Central memory CD4-positive, alpha-beta T cell (primary cell): ENCODE measurements around the gene MBOAT1.
A peak's percentile ranks its signal among the peaks of the same experiment; 100 is the strongest.

ENCODE experiments used
- DNase-seq: peaks from one replicate; pipeline ENCODE4 v3.0.0; 2022

MBOAT1 gene

GRCh38 chr6:20129290-20130088 lies 82.8 kb downstream of the MBOAT1 start:
- no peak for DNase-seq

DNA sequence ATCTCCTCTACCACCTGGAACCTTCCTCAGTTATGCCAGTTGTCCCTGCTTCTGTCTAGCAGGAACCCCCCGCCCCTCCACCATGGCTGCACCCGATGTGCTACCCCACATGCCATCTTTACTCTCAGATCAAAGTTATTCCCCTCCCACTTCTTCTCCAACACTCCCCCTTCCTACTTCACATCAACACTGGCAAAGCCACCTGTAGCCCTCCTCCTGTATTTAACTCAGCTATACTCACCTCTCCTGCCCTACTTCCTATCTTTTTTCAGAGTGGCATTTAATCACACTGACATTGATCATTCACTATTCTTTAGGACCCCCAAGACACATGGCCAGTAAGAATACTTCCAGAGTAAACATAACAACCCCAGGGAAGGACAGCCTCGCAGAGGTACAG lies 84.3 kb downstream of the MBOAT1 start:
- no peak for DNase-seq

DNA sequence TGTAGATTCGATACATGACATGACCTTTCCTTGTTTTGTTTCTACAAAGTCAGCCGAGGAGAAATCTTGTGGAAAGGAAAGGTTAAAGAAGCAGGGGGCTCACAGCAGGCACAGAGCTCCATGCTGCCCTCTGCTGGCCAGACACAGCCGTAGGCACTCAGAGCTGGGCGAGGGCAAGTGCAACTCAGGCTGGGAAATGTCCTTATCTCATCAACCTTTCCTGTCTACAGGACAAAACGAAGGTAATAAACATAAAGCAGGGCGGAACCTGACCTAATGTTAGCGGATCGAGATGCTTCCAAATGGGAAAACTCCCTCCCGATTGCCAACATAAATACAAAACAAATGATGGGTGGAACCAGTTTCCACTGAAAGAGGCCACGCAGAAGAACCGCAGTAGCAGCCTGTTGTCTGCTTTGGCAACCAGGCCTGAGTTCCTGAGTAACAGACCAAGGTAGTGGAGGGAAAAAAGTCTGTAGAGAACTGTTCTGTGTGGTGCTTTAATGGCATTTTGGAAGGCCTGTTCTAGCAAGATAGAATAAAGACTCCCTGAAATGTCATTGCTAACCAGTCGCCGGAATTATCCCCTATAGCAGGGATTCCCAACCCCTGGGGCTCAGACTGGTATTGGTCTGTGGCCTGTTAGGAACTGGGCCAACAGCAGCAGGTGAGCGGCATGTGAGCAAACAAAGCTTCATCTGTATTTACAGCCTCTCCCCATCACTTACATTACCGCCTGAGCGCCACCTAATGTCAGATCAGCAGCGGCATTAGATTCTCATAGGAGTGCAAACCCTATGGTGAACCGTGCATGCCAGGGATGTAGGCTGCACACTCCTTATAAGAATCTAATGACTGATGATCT lies 85.2 kb downstream of the MBOAT1 start:
- peak; percentile 24 for DNase-seq

- no peak for DNase-seq
Measured at GRCh38 chr6:20126102-20126752, 86.0 kb downstream of the MBOAT1 start.

GRCh38 chr6:20124545-20124944 lies 87.7 kb downstream of the MBOAT1 start:
- no peak for DNase-seq

- DNase-seq: no peak
Measured at GRCh38 chr6:20119485-20119884, 92.8 kb downstream of the MBOAT1 start.

GRCh38 chr6:20118892-20119291 lies 93.4 kb downstream of the MBOAT1 start:
- DNase-seq: no peak

GRCh38 chr6:20117474-20117873 lies 94.8 kb downstream of the MBOAT1 start:
- DNase-seq: no peak

DNA sequence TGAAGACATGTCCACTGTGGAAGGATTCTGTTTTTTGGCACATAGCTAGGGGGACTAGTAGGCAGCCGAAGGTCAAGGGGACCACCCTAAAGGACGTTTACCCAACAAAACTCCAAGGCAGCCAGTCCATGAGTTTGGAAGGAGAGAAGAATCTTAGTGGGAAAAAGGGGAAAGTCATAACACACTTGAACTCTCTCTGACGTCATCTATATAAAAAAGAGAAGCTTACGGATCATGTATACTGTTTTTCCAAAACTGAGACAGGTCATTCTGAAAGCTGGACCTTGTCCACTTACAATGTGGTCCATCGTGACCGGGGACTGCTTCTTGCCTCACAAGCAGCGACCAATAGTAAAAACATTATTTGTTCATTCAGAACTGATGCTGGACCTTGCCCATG lies 95.5 kb downstream of the MBOAT1 start:
- no peak for DNase-seq

DNA sequence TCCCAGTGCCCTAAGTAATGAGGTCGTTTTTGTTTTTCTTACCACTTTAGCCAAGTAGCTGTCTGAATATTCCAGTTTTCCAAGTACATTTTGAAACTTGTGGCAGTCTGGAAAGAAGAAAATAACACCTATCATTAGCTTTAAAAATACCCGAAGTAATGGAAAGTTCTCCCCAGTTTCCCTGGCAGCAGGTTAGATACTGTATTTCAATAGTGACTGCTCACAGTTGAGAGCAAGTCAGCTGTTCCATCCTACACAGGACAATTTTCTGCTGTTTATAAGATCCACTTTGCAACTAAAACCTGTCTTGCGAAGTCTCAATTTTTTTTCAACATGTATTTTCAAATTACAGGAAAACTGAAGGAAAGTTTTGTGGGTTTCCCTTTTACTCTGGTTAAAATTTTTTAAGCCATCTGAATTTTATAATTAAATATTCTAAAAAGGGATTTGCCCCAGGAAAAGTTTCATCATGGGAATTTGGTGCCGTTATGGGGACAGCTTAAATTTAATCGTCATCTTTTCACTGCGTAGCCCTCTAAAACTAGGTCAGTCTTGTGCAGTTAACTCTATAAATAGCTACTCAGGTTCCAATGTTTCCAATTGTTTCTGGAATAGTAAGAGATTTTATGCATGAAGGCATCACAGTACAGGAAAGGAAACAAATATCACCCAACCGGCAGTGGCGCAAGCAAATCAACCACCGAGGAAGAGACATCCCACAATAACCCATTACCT lies 96.9 kb downstream of the MBOAT1 start:
- DNase-seq: no peak

DNA sequence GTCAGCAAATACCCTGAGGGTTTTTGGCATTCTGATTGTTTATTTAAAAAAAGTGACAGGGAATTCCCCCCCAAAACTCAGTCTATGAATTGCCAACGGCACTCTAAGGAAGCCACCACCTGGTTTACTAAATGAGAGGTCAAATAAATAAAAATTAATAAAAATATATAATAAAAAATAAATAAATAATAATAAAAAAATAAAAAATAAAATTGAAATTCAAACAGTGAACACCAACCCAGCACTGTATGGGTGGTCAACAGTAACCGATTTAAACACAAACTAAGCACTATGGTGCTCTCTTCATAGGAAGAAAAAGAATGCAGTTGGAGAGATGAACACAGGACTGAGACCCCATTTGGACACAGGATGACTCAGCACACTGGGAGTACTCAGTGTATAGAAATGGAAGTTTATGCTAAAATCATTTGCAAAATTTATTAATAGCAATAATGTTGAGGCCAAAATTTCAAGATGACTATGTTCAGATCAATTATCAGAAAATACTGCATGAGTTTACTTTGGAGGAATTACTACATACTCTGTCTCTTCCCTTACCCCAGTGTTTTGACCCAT lies 98.5 kb downstream of the MBOAT1 start:
- no peak for DNase-seq

GRCh38 chr6:20112841-20113240 lies 99.4 kb downstream of the MBOAT1 start:
- no peak for DNase-seq

DNA sequence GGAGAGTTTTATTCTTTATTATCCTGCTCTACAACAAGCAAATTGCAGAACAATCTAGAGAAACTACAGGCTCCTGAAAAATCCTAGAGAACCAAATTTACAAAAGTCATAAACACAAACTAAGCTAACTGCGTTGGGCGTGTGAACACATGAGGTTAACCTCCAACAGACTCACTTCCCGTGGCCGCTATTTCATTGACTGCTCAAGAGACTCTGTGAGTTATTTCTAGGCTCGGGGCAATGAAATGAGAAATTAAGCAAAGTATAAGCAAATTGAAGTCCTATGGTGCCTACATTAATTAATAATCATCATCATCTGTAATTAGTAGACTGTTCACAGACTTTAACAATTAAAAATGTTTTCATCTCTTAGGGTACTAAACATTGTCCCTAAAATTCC lies 100.0 kb downstream of the MBOAT1 start:
- no peak for DNase-seq

- DNase-seq: no peak
Measured at GRCh38 chr6:20110478-20110877, 101.8 kb downstream of the MBOAT1 start.

DNA sequence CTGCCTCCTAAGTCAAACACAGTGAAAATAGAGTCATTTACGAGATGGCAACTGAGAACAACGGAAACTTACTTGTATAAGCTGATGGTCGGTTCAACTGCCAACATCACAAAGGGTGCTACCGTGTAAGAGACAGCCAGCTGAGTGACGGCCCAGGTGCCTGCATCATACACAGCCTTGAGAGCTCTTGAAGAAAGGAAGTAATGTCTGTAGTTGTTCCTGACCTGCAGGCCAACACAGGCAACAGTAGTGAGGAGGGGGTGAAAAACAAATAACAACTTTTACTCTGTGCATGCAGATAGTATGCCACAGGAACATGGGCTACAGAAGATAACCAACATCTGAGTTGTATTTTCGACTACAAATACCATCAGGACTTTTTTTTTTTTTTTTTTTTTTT lies 102.7 kb downstream of the MBOAT1 start:
- DNase-seq: no peak

GRCh38 chr6:20105838-20106237 lies 106.4 kb downstream of the MBOAT1 start:
- DNase-seq: no peak

- no peak for DNase-seq
Measured at GRCh38 chr6:20104696-20105095, 107.6 kb downstream of the MBOAT1 start.

DNA sequence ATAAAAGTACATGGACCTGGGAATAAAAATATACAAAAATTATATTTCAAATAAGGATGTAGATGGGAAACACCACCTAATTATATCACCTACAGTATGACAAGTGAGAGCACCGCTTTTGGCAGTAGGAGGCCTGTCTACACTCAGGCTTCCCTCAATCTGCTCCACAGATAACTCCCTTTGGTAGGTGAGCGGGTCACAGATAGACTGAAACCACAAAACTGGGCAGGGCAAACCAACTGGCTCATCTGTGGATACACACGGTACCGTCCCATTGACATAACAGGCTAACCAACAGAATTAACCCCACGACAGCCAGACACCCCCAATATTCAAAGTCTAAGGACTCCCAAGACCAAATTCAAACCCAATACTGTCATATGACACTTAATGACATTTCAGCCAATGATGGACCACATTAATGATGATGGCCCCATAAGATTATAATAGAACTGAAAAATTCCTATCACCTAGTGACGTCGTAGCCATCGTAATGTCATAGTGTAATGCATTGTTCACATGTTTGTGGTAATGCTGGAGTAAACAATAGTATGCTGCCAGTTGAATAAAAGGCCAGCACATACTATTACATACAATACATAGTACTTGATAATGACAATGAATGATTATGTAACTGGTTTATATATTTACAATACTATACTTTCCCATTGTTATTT lies 109.7 kb downstream of the MBOAT1 start:
- DNase-seq: no peak

DNA sequence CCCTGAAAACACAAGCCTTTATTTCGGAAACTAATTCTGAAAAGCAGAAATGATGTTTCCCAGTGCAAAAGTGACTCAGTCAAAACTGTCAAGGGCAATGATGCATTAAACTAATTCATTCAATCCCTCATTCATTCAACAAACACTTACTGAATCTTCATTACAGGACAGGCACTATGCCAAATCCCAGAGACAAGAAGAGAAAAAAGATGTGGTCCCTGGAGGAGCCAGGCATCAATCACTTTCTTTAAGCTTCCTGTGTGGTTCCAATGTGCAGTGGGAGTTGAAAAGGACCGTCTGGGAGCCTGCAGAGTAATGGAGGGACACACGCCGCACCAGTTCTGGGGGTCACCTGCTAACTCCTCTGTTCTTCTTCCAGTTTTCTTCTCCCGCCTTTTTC lies 113.1 kb downstream of the MBOAT1 start:
- DNase-seq: no peak

DNA sequence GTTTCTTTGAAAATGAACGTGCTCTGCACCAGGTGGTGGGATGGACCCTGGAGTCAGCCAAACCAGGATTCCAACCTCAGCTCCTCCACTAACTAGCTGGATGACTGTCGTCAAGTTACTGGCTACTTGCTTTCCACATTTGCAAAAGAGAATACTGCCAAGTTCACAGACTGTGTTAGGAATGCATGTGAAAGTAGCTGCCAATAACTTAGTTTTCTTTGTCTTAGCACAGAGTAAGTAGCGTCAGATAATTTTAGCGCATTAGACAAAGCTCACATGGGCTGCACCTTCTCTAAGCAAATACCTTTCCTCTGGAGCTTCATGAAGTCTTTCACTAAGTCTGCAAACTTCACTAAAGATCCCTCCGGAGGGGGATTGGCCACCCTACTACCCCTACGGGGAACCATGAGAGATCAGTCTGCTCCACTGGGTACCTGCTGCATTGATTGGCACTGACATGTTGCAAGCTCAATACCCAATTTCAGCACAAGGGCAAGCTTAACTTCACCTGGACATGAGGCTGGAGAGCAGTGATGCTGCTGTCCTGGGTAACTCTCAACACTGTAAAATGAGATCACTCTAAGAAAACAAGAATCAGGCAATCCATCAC lies 113.9 kb downstream of the MBOAT1 start:
- DNase-seq: no peak

- DNase-seq: no peak
Measured at GRCh38 chr6:20096536-20096935, 115.7 kb downstream of the MBOAT1 start.
